ENCODE measurements around the gene OR9Q2. TPM values are rescaled to one million over a fixed set of nuclear protein-coding genes. Genes with fewer than 3 reads are reported as not detected.
"Not testable (repeated sequence)": the region's sequence is repeated elsewhere in the genome, so short reads cannot be mapped to it uniquely, and the experiment has no call there.

OR9Q2 gene
- total RNA-seq, 2 donors from 2014 or later, result 0.34 TPM; not detected in 1

DNA sequence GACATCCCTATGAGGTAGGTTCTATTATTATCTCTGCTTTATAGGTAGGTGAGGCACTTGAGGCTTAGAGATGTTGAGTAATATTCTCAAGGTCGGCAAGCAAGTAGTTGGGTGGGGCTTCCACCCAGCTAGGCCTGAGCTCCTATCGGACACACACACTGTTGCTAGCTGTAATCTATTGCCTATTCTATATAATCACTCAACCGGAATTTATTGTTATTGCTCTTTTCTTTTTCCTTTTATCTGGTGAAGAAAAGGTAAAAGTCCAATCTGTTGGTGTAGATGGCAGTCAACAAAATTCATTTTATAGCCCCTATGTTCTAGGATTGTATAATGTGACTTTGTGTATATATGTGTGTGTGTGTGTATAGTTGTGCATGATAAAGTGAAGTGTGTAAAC, 3.4 kb downstream of the OR9Q2 start:
- Histone ChIP-seq H3K27ac (no peak overlapping the region), H3K4me1 (replicated peaks) (no peaks in the 10 kb centered on the region), H3K27me3 (replicated peaks; ENCODE audit: insufficient read depth) (no peaks in the 10 kb centered on the region), H3K36me3 (no peaks in the 10 kb centered on the region), H3K4me3 (no peak overlapping the region), H3K9me3 (no peaks in the 10 kb centered on the region)
- DNase-seq (ENCODE audit: low spot score), result no peak
- intact Hi-C loops (cut with DNase I), result no loop called here
- TF ChIP-seq, protein P1, sequence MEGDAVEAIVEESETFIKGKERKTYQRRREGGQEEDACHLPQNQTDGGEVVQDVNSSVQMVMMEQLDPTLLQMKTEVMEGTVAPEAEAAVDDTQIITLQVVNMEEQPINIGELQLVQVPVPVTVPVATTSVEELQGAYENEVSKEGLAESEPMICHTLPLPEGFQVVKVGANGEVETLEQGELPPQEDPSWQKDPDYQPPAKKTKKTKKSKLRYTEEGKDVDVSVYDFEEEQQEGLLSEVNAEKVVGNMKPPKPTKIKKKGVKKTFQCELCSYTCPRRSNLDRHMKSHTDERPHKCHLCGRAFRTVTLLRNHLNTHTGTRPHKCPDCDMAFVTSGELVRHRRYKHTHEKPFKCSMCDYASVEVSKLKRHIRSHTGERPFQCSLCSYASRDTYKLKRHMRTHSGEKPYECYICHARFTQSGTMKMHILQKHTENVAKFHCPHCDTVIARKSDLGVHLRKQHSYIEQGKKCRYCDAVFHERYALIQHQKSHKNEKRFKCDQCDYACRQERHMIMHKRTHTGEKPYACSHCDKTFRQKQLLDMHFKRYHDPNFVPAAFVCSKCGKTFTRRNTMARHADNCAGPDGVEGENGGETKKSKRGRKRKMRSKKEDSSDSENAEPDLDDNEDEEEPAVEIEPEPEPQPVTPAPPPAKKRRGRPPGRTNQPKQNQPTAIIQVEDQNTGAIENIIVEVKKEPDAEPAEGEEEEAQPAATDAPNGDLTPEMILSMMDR (IDR thresholded peaks at IDR 0.05), result no peak
- TF ChIP-seq POLR2AphosphoS5 (IDR thresholded peaks at IDR 0.05) (no peak), POLR2A (IDR thresholded peaks at IDR 0.05) (no peak)
- 33% methylated on average over 3 of the region's 3 CpGs for WGBS

DNA sequence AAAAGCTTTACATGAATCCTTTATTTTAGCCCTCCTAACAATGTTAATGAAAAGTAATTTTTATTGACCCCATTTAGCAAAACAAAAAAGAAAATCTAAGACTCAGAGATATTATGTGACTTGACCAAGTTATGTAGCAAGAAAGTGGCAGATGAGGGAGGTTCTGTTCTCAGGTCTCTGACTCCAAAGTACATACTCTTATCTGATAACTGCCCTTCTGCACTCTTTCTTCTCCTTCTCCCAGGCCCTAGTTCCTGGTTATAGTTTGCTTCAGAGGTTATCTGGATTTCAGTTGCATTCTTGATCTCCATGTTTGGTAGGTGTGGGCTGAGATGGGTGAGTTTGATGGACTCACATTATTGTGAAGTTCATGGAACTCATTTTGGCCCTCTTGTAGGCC, 4.5 kb downstream of the OR9Q2 start:
- intact Hi-C loops (cut with DNase I), result no loop called here
- Histone ChIP-seq H3K4me3 (no peak overlapping the region), H3K27ac (no peak overlapping the region), H3K4me1 (replicated peaks) (no peaks in the 10 kb centered on the region), H3K27me3 (replicated peaks; ENCODE audit: insufficient read depth) (no peaks in the 10 kb centered on the region), H3K9me3 (no peaks in the 10 kb centered on the region), H3K36me3 (no peaks in the 10 kb centered on the region)
- no peak for DNase-seq (ENCODE audit: low spot score)
- TF ChIP-seq POLR2A (IDR thresholded peaks at IDR 0.05) (no peak), POLR2AphosphoS5 (IDR thresholded peaks at IDR 0.05) (no peak)
- TF ChIP-seq, protein P1 (IDR thresholded peaks at IDR 0.05), result no peak

DNA sequence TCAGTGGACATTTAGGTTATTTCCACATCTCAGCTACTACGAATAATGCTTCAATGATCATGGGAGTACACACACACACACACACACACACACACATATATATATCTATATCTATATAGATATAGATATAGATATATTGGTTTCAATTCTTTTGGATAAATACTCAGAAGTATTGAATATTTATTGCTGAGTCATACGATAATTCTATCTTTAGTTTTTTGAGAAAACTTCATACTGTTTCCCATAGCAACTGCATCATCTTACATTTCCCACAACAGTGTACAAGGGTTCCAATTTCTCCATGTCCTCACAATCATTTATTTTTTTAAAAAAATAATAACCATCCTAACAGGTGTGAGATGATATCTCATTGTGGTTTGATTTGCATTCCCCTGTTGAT, 7.1 kb downstream of the OR9Q2 start:
- WGBS, result 95% methylated on average over 2 of the region's 2 CpGs
- H3K4me3 ChIP-seq, result no peak overlapping the region
- DNase-seq (ENCODE audit: low spot score), result no peak
- H3K9me3 ChIP-seq, result no peaks in the 10 kb centered on the region
- no peaks in the 10 kb centered on the region for H3K36me3 ChIP-seq
- no peaks in the 10 kb centered on the region for H3K27me3 ChIP-seq (replicated peaks; ENCODE audit: insufficient read depth)
- H3K27ac ChIP-seq, result no peak overlapping the region
- no peak for TF ChIP-seq POLR2AphosphoS5 (IDR thresholded peaks at IDR 0.05)
- TF ChIP-seq POLR2A (IDR thresholded peaks at IDR 0.05), result no peak
- TF ChIP-seq, protein P1 (IDR thresholded peaks at IDR 0.05), result no peak
- intact Hi-C loops (cut with DNase I), result no loop called here
- H3K4me1 ChIP-seq (replicated peaks), result no peaks in the 10 kb centered on the region

DNA sequence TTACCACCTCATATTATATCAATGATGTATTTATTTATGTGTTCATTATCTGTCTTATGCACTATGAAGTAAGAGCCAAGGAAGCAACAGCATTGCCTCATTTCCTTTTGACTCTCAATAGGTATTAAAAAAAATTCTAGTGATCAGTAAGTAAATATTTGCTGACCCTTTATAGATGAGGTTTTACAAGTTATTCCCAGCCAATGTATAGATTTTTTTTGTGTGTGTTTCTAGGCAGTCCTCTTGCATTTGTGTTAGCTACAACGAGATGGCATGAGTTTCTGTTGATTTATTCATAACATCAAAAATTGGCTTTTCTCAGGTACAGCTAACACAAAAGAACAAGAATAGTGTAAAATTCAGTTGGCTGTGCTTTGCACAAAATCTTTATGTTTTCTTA, 10.4 kb downstream of the OR9Q2 start:
- H3K27me3 ChIP-seq (replicated peaks; ENCODE audit: insufficient read depth), result no peaks in the 10 kb centered on the region
- no peaks in the 10 kb centered on the region for H3K9me3 ChIP-seq
- no peaks in the 10 kb centered on the region for H3K4me1 ChIP-seq (replicated peaks)
- H3K27ac ChIP-seq, result no peak overlapping the region
- no peak for DNase-seq (ENCODE audit: low spot score)
- 43% methylated on average over 1 of the region's 1 CpG for WGBS
- no peak overlapping the region for H3K4me3 ChIP-seq
- intact Hi-C loops (cut with DNase I), result no loop called here
- TF ChIP-seq POLR2AphosphoS5 (IDR thresholded peaks at IDR 0.05) (no peak), POLR2A (IDR thresholded peaks at IDR 0.05) (no peak)
- TF ChIP-seq, protein P1 (IDR thresholded peaks at IDR 0.05), result no peak
- H3K36me3 ChIP-seq, result no peaks in the 10 kb centered on the region

DNA sequence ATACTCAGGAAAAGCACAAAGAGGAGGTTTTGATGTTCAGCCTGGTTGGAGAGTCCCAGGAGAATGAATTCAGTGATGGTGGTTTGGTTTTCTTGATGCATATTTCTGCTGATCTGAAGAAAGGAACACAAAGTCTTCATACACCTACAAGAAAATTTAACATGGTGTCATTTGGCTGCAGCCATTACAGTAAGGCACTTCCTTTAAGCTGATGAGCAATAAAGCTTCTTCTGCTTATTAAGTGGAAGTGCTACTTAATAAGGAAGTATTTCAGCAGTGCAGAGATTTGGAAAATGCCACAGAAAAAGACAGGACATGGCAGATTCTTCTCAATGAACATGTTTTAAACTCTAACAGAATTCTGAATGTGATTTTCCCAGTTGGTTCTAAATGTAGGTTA, 15.2 kb downstream of the OR9Q2 start, which contains the start of gene OR1S2:
OR1S2 (minus strand) TSS at position 101 of the 400 bp plus-strand sequence; CDS start at position 101, 0 bp downstream.
- no peaks in the 10 kb centered on the region for H3K4me1 ChIP-seq (replicated peaks)
- TF ChIP-seq POLR2AphosphoS5 (IDR thresholded peaks at IDR 0.05), result no peak
- TF ChIP-seq POLR2A (IDR thresholded peaks at IDR 0.05), result no peak
- TF ChIP-seq, protein P1 (IDR thresholded peaks at IDR 0.05), result no peak
- H3K4me3 ChIP-seq, result no peak within 1 kb of the TSS
- H3K27ac ChIP-seq, result no peak within 1 kb of the TSS
- no peaks in the 10 kb centered on the region for H3K9me3 ChIP-seq
- intact Hi-C loops (cut with DNase I), result no loop called here
- no peaks in the 10 kb centered on the region for H3K27me3 ChIP-seq (replicated peaks; ENCODE audit: insufficient read depth)
- no peak for DNase-seq (ENCODE audit: low spot score)
- no peaks in the 10 kb centered on the region for H3K36me3 ChIP-seq

DNA sequence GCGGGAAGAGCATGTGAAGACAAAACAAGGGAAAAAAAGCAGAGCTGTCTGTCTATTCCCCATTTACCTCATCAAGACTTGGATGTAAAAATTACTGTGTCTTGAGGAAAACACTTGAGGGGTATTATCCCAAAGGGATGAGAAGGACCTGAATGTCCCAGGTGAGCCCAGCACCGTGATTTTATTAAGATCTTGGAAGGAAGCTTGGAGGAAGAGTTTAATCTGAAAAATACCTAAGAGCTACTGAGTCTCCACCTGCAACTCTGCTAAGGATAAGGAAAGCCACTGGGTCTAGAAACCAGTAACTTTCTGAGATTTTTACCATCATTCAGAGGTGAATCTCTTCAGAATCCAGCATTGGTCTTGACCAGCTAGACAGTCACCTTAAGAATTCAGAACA, 23.6 kb downstream of the OR9Q2 start, which contains the start of gene OR1S1:
OR1S1 (plus strand) TSS at position 301 of the 400 bp plus-strand sequence.
- H3K27ac ChIP-seq; H3K4me1 ChIP-seq (replicated peaks); H3K9me3 ChIP-seq; intact Hi-C loops (cut with DNase I); H3K4me3 ChIP-seq; H3K27me3 ChIP-seq (replicated peaks; ENCODE audit: insufficient read depth); H3K36me3 ChIP-seq; DNase-seq (ENCODE audit: low spot score): not testable (repeated sequence)
- 73% methylated on average over 1 of the region's 2 CpGs for WGBS

Measured in prostate gland (tissue), 2 donors.